Lung (tissue), 12 donors: Measurements from ENCODE around the gene GTPBP2. TPM values are rescaled to one million over a fixed set of nuclear protein-coding genes. Genes with fewer than 3 reads are reported as not detected.

Experiments used
- ATAC-seq: fragments of 200-7000 bp; cut with Tn5 transposase; one replicate; pipeline ENCODE4 v1.9.1; 2020; ENCODE audit warnings: moderate number of reproducible peaks; ENCODE audit not compliant: insufficient read depth, low FRiP score
- DNase-seq, 3 donors: peaks; one replicate each; pipeline ENCODE4 v3.0.0-alpha.2; 2013 to 2017
- H3K27ac ChIP-seq, 2 donors: one replicate each; pipeline ENCODE4 v1.5.1; 2013; ENCODE audit warnings: mild to moderate bottlenecking in 2 of 2, moderate library complexity in 2 of 2, control low read depth in 1 of 2, inconsistent platforms in 1 of 2, low read depth in 1 of 2, low read length in 1 of 2
- H3K27me3 ChIP-seq, 3 donors: one replicate each; pipeline ENCODE4 v1.5.1; 2013; ENCODE audit warnings: low read length in 2 of 3; ENCODE audit not compliant: control insufficient read depth in 3 of 3, insufficient read depth in 3 of 3
- H3K36me3 ChIP-seq, 4 donors: one replicate each; pipeline ENCODE4 v1.5.1; 2013; ENCODE audit warnings: low read length in 4 of 4, mild to moderate bottlenecking in 1 of 4, moderate library complexity in 1 of 4; ENCODE audit not compliant: control insufficient read depth in 4 of 4, insufficient read depth in 4 of 4
- H3K4me1 ChIP-seq, 5 donors: one replicate each; pipeline ENCODE4 v1.5.1; 2013; ENCODE audit warnings: low read length in 5 of 5, mild to moderate bottlenecking in 2 of 5, moderate library complexity in 1 of 5; ENCODE audit not compliant: control insufficient read depth in 5 of 5, insufficient read depth in 5 of 5
- H3K4me3 ChIP-seq: one replicate; pipeline ENCODE4 v1.5.1; 2013; ENCODE audit warnings: mild to moderate bottlenecking, control low read depth, moderate library complexity
- H3K9ac ChIP-seq, 2 donors: one replicate each; pipeline ENCODE4 v1.5.1; 2013; ENCODE audit warnings: low read length in 2 of 2, control low read depth in 1 of 2; ENCODE audit not compliant: insufficient read depth in 1 of 2
- H3K9me3 ChIP-seq, 4 donors: one replicate each; pipeline ENCODE4 v1.5.1; 2013; ENCODE audit warnings: low read length in 3 of 4, mild to moderate bottlenecking in 1 of 4, moderate library complexity in 1 of 4; ENCODE audit not compliant: control insufficient read depth in 4 of 4, insufficient read depth in 3 of 4
- WGBS, 2 donors: extraction: QIAGEN DNeasy Blood & Tissue Kit; methylation state at CpG; one replicate each; pipeline ENCODE4 v1.1.7; 2013; 5-methylcytosine and 5-hydroxymethylcytosine counted together
- polyA plus RNA-seq, 2 donors: library from polyadenylated mRNA; stranded (reverse); fragments of 200-250 nt; gene quantifications; one replicate each; pipeline ENCODE4 v1.2.1, GENCODE V29; 2013
- total RNA-seq, 2 donors: library from RNA; depleted of rRNA in 1 of 2; stranded (reverse); fragments of >200 nt in 1 of 2; gene quantifications; one replicate each; pipeline ENCODE4 v1.2.1, GENCODE V29; 2014 to 2021
- TF ChIP-seq, protein P1 (sequence below): IDR thresholded peaks from 2 replicates; pipeline ENCODE4 v1.5.1; 2012; ENCODE audit warnings: mild to moderate bottlenecking; ENCODE audit errors: control extremely low read depth, extremely low read depth
- donor health status: control.
- donor health status: control.
- donor health status: Bipolar disorder and iron deficiency.
- donor health status: healthy.
- donor health status: DM: yes; HTN: yes; CAD: no.

GTPBP2 gene
- total and polyA plus RNA-seq, 4 donors: 49.9 to 78.4 (median 60.8) TPM

DNA sequence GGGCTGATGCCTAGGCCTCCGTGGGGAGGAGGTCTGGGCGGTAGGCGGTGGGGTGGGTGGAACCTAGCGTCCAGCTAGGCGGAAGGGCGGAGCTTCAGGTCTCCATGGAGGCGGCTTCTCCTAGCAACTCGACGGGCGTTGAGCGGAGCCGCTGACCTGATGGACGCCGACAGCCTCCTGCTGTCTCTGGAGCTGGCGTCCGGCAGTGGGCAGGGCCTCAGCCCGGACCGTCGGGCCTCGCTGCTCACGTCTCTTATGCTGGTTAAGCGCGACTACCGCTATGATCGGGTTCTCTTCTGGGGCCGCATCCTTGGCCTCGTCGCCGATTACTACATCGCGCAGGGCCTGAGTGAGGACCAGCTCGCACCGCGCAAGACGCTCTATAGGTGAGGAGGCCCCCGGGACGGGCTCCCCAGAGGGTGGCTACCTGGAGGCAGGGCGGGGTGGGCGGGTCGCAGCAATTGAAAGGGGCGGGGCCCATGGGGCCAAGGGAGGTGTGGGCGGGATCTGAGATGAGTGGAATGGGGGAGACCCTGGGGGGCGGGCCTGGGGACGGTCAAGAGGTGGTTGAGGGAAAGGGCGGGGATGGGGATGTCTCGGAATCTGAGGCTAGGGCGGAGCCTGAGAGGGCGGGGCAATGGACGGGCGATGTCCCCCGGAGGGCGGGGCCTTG is 16.0 kb upstream of the GTPBP2 start, which contains the start of gene RSPH9:
Gene RSPH9 (plus strand): TSS at position 97 of the 673 bp plus-strand sequence. CDS start 63 bp downstream, at position 160.
- H3K4me1 ChIP-seq: peaks cover 0 to 3% (median 3%) of the 10 kb centered on the region in 5 donors
- DNase-seq: peak; percentile 85 to 88 (median 86)
- H3K9me3 ChIP-seq: no peaks in the 10 kb centered on the region
- peak within 1 kb of the TSS in 1 of 2 donors; percentile 48 for H3K27ac ChIP-seq
- peak; percentile 82 for ATAC-seq
- H3K27me3 ChIP-seq: no peaks in the 10 kb centered on the region
- H3K4me3 ChIP-seq: peak within 1 kb of the TSS; percentile 36
- H3K9ac ChIP-seq: peak within 1 kb of the TSS in 1 of 2 donors; percentile 79
- H3K36me3 ChIP-seq: peaks cover 3 to 15% (median 7%) of the 10 kb centered on the region in 4 donors
- TF ChIP-seq, protein P1, sequence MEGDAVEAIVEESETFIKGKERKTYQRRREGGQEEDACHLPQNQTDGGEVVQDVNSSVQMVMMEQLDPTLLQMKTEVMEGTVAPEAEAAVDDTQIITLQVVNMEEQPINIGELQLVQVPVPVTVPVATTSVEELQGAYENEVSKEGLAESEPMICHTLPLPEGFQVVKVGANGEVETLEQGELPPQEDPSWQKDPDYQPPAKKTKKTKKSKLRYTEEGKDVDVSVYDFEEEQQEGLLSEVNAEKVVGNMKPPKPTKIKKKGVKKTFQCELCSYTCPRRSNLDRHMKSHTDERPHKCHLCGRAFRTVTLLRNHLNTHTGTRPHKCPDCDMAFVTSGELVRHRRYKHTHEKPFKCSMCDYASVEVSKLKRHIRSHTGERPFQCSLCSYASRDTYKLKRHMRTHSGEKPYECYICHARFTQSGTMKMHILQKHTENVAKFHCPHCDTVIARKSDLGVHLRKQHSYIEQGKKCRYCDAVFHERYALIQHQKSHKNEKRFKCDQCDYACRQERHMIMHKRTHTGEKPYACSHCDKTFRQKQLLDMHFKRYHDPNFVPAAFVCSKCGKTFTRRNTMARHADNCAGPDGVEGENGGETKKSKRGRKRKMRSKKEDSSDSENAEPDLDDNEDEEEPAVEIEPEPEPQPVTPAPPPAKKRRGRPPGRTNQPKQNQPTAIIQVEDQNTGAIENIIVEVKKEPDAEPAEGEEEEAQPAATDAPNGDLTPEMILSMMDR: no peak
- 3 to 5% methylated on average over 49 to 52 of the region's 52 CpGs for WGBS, 2 donors

DNA sequence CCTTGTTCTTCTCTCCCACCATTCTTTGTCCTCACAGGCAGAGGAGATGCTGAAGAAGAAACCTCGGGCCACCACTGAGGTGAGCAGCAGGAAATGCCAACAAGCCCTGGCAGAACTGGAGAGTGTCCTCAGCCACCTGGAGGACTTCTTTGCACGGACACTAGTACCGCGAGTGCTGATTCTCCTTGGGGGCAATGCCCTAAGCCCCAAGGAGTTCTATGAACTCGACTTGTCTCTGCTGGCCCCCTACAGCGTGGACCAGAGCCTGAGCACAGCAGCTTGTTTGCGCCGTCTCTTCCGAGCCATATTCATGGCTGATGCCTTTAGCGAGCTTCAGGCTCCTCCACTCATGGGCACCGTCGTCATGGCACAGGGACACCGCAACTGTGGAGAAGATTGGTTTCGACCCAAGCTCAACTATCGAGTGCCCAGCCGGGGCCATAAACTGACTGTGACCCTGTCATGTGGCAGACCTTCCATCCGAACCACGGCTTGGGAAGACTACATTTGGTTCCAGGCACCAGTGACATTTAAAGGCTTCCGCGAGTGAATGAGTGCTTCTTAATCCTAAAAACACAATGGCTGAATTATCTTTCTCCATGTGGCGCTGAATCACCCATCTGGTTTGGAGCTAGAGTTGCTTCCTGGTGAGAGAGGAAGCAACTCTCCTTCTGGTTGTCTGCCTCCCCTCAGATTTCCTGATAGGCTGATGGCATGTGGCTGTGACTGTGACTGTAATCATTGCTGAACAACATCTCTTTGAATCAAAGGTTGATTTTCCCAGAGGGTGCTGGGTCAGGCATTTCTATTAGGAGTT is 11.1 kb upstream of the GTPBP2 start:
- Histone ChIP-seq H3K9ac (no peak overlapping the region), H3K27me3 (no peaks in the 10 kb centered on the region), H3K27ac (no peak overlapping the region), H3K4me1 (peaks cover 4 to 12% (median 8%) of the 10 kb centered on the region in 5 donors), H3K4me3 (no peak overlapping the region), H3K36me3 (peaks cover 7 to 19% (median 16%) of the 10 kb centered on the region in 4 donors), H3K9me3 (no peaks in the 10 kb centered on the region)
- ATAC-seq (no peak), DNase-seq (no peak)
- 93% methylated on average over 21 of the region's 21 CpGs for WGBS, 2 donors
- TF ChIP-seq, protein P1: no peak

DNA sequence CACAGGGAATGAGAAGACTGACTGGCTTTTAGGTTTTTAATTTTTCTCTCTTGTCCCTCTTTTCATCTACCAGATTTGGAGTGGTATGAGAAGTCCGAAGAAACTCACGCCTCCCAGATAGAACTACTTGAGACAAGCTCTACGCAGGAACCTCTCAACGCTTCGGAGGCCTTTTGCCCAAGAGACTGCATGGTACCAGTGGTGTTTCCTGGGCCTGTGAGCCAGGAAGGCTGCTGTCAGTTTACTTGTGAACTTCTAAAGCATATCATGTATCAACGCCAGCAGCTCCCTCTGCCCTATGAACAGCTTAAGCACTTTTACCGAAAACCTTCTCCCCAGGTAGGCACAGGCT is 7.2 kb upstream of the GTPBP2 start:
- Histone ChIP-seq H3K9me3 (no peaks in the 10 kb centered on the region), H3K36me3 (peaks cover 4 to 13% (median 11%) of the 10 kb centered on the region in 4 donors), H3K27me3 (no peaks in the 10 kb centered on the region), H3K4me1 (peaks cover 4 to 12% (median 9%) of the 10 kb centered on the region in 5 donors), H3K4me3 (peak overlapping the region; percentile 75), H3K27ac (peak overlapping the region; percentile 86 to 89), H3K9ac (peak overlapping the region; percentile 87 to 91)
- DNase-seq (peak in 1 of 3 donors; percentile 42), ATAC-seq (no peak)
- 16 to 23% methylated on average over 7 of the region's 7 CpGs for WGBS, 2 donors
- TF ChIP-seq, protein P1: no peak
